Measurements from ENCODE around the gene PKMYT1. TPM values are rescaled to one million over a fixed set of nuclear protein-coding genes. Genes with fewer than 3 reads are reported as not detected.

The PKMYT1 gene
- polyA plus RNA-seq, 2 of the 4 experiments (the other 2 are of a cell fraction) = 10.5 to 50.5 TPM

- FAIRE-seq (no peak), DNase-seq (ENCODE audit: low read depth in 1 of 2, low spot score in 1 of 2) (no peak), ATAC-seq (no peak)
- no peak for TF ChIP-seq REST (IDR thresholded peaks at IDR 0.05)
- no peak for TF ChIP-seq FOXS1 (CRISPR knock-in tag; IDR thresholded peaks at IDR 0.05)
- no peak for TF ChIP-seq ZSCAN20 (CRISPR knock-in tag; IDR thresholded peaks at IDR 0.05)
- TF ChIP-seq POLR2A (IDR thresholded peaks at IDR 0.05; ENCODE audit: low read length) = no peak
- no peak for TF ChIP-seq E2F6 (IDR thresholded peaks at IDR 0.05; ENCODE audit: borderline replicate concordance, low read depth)
- no peak for TF ChIP-seq FOSL2 (IDR thresholded peaks at IDR 0.05)
- TF ChIP-seq FOSL2 (CRISPR knock-in tag; IDR thresholded peaks at IDR 0.05) = no peak
- no peak for TF ChIP-seq FOSB (CRISPR knock-in tag; IDR thresholded peaks at IDR 0.05)
- TF ChIP-seq CBX2 (IDR thresholded peaks at IDR 0.05; ENCODE audit: borderline replicate concordance, low read depth) = no peak
- no peak for TF ChIP-seq EHF (CRISPR knock-in tag; IDR thresholded peaks at IDR 0.05)
- no peak for TF ChIP-seq CBX8 (IDR thresholded peaks at IDR 0.05)
- TF ChIP-seq RCOR1 (IDR thresholded peaks at IDR 0.05; ENCODE audit: low read depth, low read length) = no peak
- Histone ChIP-seq H3K27ac (no peak overlapping the region), H3K4me2 (no peak overlapping the region), H3K9me3 (no peaks in the 10 kb centered on the region), H3K4me1 (peaks cover 14% of the 10 kb centered on the region; the same call in 2 of the 3 replicates), H3K4me3 (no peak overlapping the region)
- ChIA-PET POLR2A (no interaction called here), CTCF (interaction anchor here (1.0 to 2.3 kb wide), 8 partner anchors 8 to 59 kb away, joined by 3 to 10 read pairs (median 4); no protein-coding TSS in a partner anchor)
- WGBS (ENCODE audit: missing lambda C conversion rate) = 79% methylated on average over 5 of the region's 9 CpGs
These were observed 5.2 kb upstream of the PKMYT1 start for GRCh38 chr16:2985462-2985861.

GRCh38 chr16:2983706-2984136, 3.5 kb upstream of the PKMYT1 start:
- ATAC-seq = peak; percentile 69 to 74
- H3K9me3 ChIP-seq = no peaks in the 10 kb centered on the region
- H3K4me1 ChIP-seq = peaks cover 18% of the 10 kb centered on the region; the same call in 2 of the 3 replicates
- ChIA-PET POLR2A (interaction anchor here (1.3 kb wide), 1 partner anchor 36 kb away, joined by 5 read pairs; the partner anchor contains the start of gene TNFRSF12A), CTCF (interaction anchor here (0.8 to 3.9 kb wide), 10 partner anchors 10 to 215 kb away, joined by 3 to 18 read pairs (median 4); no protein-coding TSS in a partner anchor)
- 8% methylated on average over 35 of the region's 42 CpGs for WGBS (ENCODE audit: missing lambda C conversion rate)
- H3K4me3 ChIP-seq = peak overlapping the region; percentile 36
- H3K27ac ChIP-seq = peak overlapping the region; percentile 70 to 84
- peak overlapping the region; percentile 81 for H3K4me2 ChIP-seq
- peak; percentile 81 to 91 for DNase-seq (ENCODE audit: low read depth in 1 of 2, low spot score in 1 of 2)
- FAIRE-seq = no peak
- TF ChIP-seq REST (IDR thresholded peaks at IDR 0.05) (peak; percentile 79), RAD21 (conservative IDR thresholded peaks at IDR 0.05 in 1 of 2, IDR thresholded peaks at IDR 0.05 in 1 of 2) (peak; percentile 64 to 86; a peak in 4 of 5 replicates), ELK1 (IDR thresholded peaks at IDR 0.05; ENCODE audit: low read depth, low read length) (no peak), POLR2A (IDR thresholded peaks at IDR 0.05; ENCODE audit: low read length) (peak; percentile 34), CBX2 (IDR thresholded peaks at IDR 0.05; ENCODE audit: borderline replicate concordance, low read depth) (no peak), MAFK (IDR thresholded peaks at IDR 0.05; ENCODE audit: partially characterized antibody) (no peak), MAX (IDR thresholded peaks at IDR 0.05) (peak; percentile 88), RFX5 (IDR thresholded peaks at IDR 0.05) (no peak), KDM1A (IDR thresholded peaks at IDR 0.05; ENCODE audit: low read depth) (no peak), CBX8 (IDR thresholded peaks at IDR 0.05) (no peak), NR3C1 (IDR thresholded peaks at IDR 0.05) (no peak), TP53 (CRISPR knock-in tag; IDR thresholded peaks at IDR 0.05) (peak; percentile 70; the same call in 1 of the 2 replicates), BHLHE40 (IDR thresholded peaks at IDR 0.05; ENCODE audit: low read depth, low read length) (no peak), ATOH8 (CRISPR knock-in tag; IDR thresholded peaks at IDR 0.05; ENCODE audit: low read depth) (no peak), USF2 (IDR thresholded peaks at IDR 0.05) (no peak), EHMT2 (IDR thresholded peaks at IDR 0.05; ENCODE audit: low read depth) (no peak)

All from A549 (cell line).